HCT116 (cell line): ENCODE data around the gene ZNF177. TPM values are rescaled to one million over a fixed set of nuclear protein-coding genes. Genes with fewer than 3 reads are reported as not detected.
A peak's percentile ranks its signal among the peaks of the same experiment; 100 is the strongest.

Experiments
- ATAC-seq: fragments of 200-7000 bp; cut with Tn5 transposase; 2 replicates; pipeline ENCODE4 v1.9.1; 2020; ENCODE audit warnings: mild to moderate bottlenecking, moderate library complexity
- BruUV-seq: library from RNA; stranded (reverse); fragments of 400-500 nt; replicated peaks from 2 replicates; lab custom pipeline; 2021; lab: Mats Ljungman, UMichigan
- CTCF ChIA-PET: fragments of 300-600 bp; sonication (Branson Sonifier 250); formaldehyde crosslinking; loops from one replicate; lab custom pipeline; 2021; ENCODE audit warnings: antibody characterized with exemption; lab: Charles Lee
- POLR2A ChIA-PET: fragments of 300-600, 350-600 bp; sonication (Branson Sonifier 250); formaldehyde crosslinking; loops from one replicate; lab custom pipeline; 2021; ENCODE audit warnings: antibody characterized with exemption; lab: Charles Lee
- RAD21 ChIA-PET, 2 experiments: fragments of 300-600 bp; sonication (Branson Sonifier 250); formaldehyde crosslinking; loops; one replicate each; lab custom pipeline; 2023; ENCODE audit warnings: low total read pairs in 2 of 2; ENCODE audit not compliant: uncharacterized antibody in 2 of 2, unreplicated experiment in 2 of 2, low non-redundant PET in 1 of 2; lab: Charles Lee
- DNase-seq: peaks from one replicate; pipeline ENCODE4 v3.0.0-alpha.2; 2010; ENCODE audit warnings: low read depth, low spot score
- H2AFZ ChIP-seq: fragments of 200-600 bp; shearing (Covaris generic), sonication (generic); 2 replicates; pipeline ENCODE4 v1.6.1; 2017; ENCODE audit warnings: low read depth, mixed run types, mixed read lengths, antibody characterized with exemption, low read length; ENCODE audit not compliant: poor library complexity, severe bottlenecking
- H3K27ac ChIP-seq: 2 replicates; pipeline ENCODE4 v1.5.1; 2012; ENCODE audit warnings: low read depth, low read length
- H3K27me3 ChIP-seq: fragments of 200-600 bp; sonication (generic); 2 replicates; pipeline ENCODE4 v1.6.1; 2016; ENCODE audit warnings: mixed run types, low read length, mixed read lengths; ENCODE audit not compliant: insufficient read depth
- H3K36me3 ChIP-seq, 2 experiments: fragments of 200-500 bp in 1 of 2; fragments of 200-600 bp in 1 of 2; sonication (Bioruptor generic) in 1 of 2; sonication (generic) in 1 of 2; 2 replicates each; pipeline versions ENCODE4 v1.5.1 to v1.6.1; 2014 to 2016; ENCODE audit warnings: low read length in 2 of 2, inconsistent platforms in 1 of 2, mixed read lengths in 1 of 2, mixed run types in 1 of 2; ENCODE audit not compliant: insufficient read depth in 2 of 2, control insufficient read depth in 1 of 2
- H3K4me1 ChIP-seq, 2 experiments: fragments of 200-600 bp in 1 of 2; sonication (generic) in 1 of 2; 2 replicates each; pipeline versions ENCODE4 v1.5.1 to v1.6.1; 2012 to 2017; ENCODE audit warnings: low read length in 2 of 2, inconsistent platforms in 1 of 2, mild to moderate bottlenecking in 1 of 2, mixed read lengths in 1 of 2, mixed run types in 1 of 2, moderate library complexity in 1 of 2; ENCODE audit not compliant: insufficient read depth in 2 of 2, control insufficient read depth in 1 of 2
- H3K4me2 ChIP-seq: fragments of 200-600 bp; sonication (generic); 2 replicates; pipeline ENCODE4 v1.6.1; 2017; ENCODE audit warnings: mixed run types, low read length, mixed read lengths
- H3K4me3 ChIP-seq, 2 experiments: fragments of 200-600 bp in 1 of 2; sonication (generic) in 1 of 2; replicated peaks in 1 of 2; 2 replicates each; pipeline ENCODE4 v1.5.1; 2011 to 2016; ENCODE audit warnings: low read length in 2 of 2, control low read depth in 1 of 2, low read depth in 1 of 2, mild to moderate bottlenecking in 1 of 2, mixed read lengths in 1 of 2, mixed run types in 1 of 2
- H3K79me2 ChIP-seq: fragments of 200-600 bp; sonication (generic); 2 replicates; pipeline ENCODE4 v1.6.1; 2017; ENCODE audit warnings: mild to moderate bottlenecking, mixed run types, low read length, moderate library complexity, mixed read lengths; ENCODE audit not compliant: insufficient read depth
- H3K9ac ChIP-seq: fragments of 200-600 bp; sonication (generic); 2 replicates; pipeline ENCODE4 v1.6.1; 2016; ENCODE audit warnings: low read length, mixed read lengths
- H3K9me2 ChIP-seq: fragments of 200-600 bp; sonication (generic), shearing (Covaris generic); 2 replicates; pipeline ENCODE4 v1.6.1; 2017; ENCODE audit warnings: mixed run types, mild to moderate bottlenecking, moderate library complexity; ENCODE audit not compliant: insufficient read depth
- H3K9me3 ChIP-seq, 2 experiments: fragments of 200-500 bp in 1 of 2; fragments of 200-600 bp in 1 of 2; sonication (Bioruptor generic) in 1 of 2; sonication (generic) in 1 of 2; 2 replicates each; pipeline ENCODE4 v1.6.1; 2014 to 2017; ENCODE audit warnings: low read length in 2 of 2, mixed read lengths in 2 of 2, inconsistent platforms in 1 of 2, low read depth in 1 of 2, mild to moderate bottlenecking in 1 of 2, mixed run types in 1 of 2, moderate library complexity in 1 of 2; ENCODE audit not compliant: control insufficient read depth in 1 of 2, insufficient read depth in 1 of 2
- H4K20me1 ChIP-seq: fragments of 200-600 bp; sonication (generic), shearing (Covaris generic); 2 replicates; pipeline ENCODE4 v1.6.1; 2017; ENCODE audit warnings: mixed run types, mild to moderate bottlenecking, moderate library complexity; ENCODE audit not compliant: insufficient read depth
- ATF3 ChIP-seq: IDR thresholded peaks from 2 replicates; pipeline ENCODE4 v1.6.1; 2012
- CEBPB ChIP-seq: IDR thresholded peaks from 2 replicates; pipeline ENCODE4 v1.6.1; 2012; ENCODE audit warnings: low read depth
- CTCF ChIP-seq, 3 experiments: fragments of 200-600 bp in 1 of 3; sonication (generic) in 1 of 3; IDR thresholded peaks in 2 of 3; conservative IDR thresholded peaks in 1 of 3; 2 replicates each; pipeline ENCODE4 v1.5.1; 2012 to 2017; ENCODE audit warnings: low read depth in 2 of 3, low read length in 2 of 3, antibody characterized with exemption in 1 of 3, borderline replicate concordance in 1 of 3, control low read depth in 1 of 3, mild to moderate bottlenecking in 1 of 3, mixed read lengths in 1 of 3, mixed run types in 1 of 3, moderate library complexity in 1 of 3; ENCODE audit not compliant: insufficient read depth in 1 of 3
- EGR1 ChIP-seq: IDR thresholded peaks from 2 replicates; pipeline ENCODE4 v1.6.1; 2012; ENCODE audit warnings: low read depth
- ELF1 ChIP-seq: IDR thresholded peaks from 2 replicates; pipeline ENCODE4 v1.6.1; 2012; ENCODE audit warnings: low read depth, borderline replicate concordance
- FOSL1 ChIP-seq: IDR thresholded peaks from 2 replicates; pipeline ENCODE4 v1.6.1; 2012; ENCODE audit warnings: low read depth
- POLR2AphosphoS5 ChIP-seq: IDR thresholded peaks from 2 replicates; pipeline ENCODE4 v1.6.1; 2011; ENCODE audit warnings: mild to moderate bottlenecking, low read depth, low read length, moderate library complexity
- RAD21 ChIP-seq: IDR thresholded peaks from 2 replicates; pipeline ENCODE4 v1.6.1; 2012; ENCODE audit warnings: low read depth, mild to moderate bottlenecking
- REST ChIP-seq: IDR thresholded peaks from 2 replicates; pipeline ENCODE4 v1.6.1; 2012; ENCODE audit warnings: low read depth
- SIN3A ChIP-seq: IDR thresholded peaks from 2 replicates; pipeline ENCODE4 v1.6.1; 2012; ENCODE audit warnings: low read depth
- SP1 ChIP-seq: IDR thresholded peaks from 2 replicates; pipeline ENCODE4 v1.6.1; 2012; ENCODE audit warnings: low read depth
- SRF ChIP-seq: IDR thresholded peaks from 2 replicates; pipeline ENCODE4 v1.6.1; 2012; ENCODE audit warnings: low read depth
- YY1 ChIP-seq: IDR thresholded peaks from 2 replicates; pipeline ENCODE4 v1.6.1; 2011; ENCODE audit warnings: low read length, low read depth, moderate library complexity, mild to moderate bottlenecking; ENCODE audit not compliant: insufficient replicate concordance; ENCODE audit errors: extremely low read depth
- intact Hi-C: fragments of 100-400 bp; cut with micrococcal nuclease; formaldehyde crosslinking; loops from 2 replicates; pipeline ENCODE4 v1.10.0; 2022
- total RNA-seq: library from RNA; stranded (reverse); gene quantifications from one replicate; pipeline ENCODE4 v1.2.1, GENCODE V29; 2021; ENCODE audit not compliant: unreplicated experiment

The ZNF177 gene
- total RNA-seq, 1 experiment from 2014 or later = 1.2 TPM

- ATAC-seq = peak; percentile 29; the same call in 1 of the 2 replicates
- intact Hi-C loops = loop anchor here (10.0 kb wide), 3 partner anchors 227 to 363 kb away; partner anchors contain the start of gene ZNF317
- RAD21 ChIA-PET = interaction anchor here in 1 of 2 experiments (0.6 kb wide), 1 partner anchor 119 kb away, joined by 8 read pairs; no protein-coding TSS in a partner anchor
- Histone ChIP-seq H3K27ac (no peak overlapping the region), H3K4me1 (peaks cover 0 to 7% of the 10 kb centered on the region in 2 experiments; a peak in 2 of 4 replicates), H3K9me2 (no peaks in the 10 kb centered on the region), H4K20me1 (no peaks in the 10 kb centered on the region), H3K79me2 (no peaks in the 10 kb centered on the region), H3K9me3 (no peaks in the 10 kb centered on the region; a peak in 1 of 4 replicates), H3K4me3 (no peak overlapping the region), H3K9ac (no peak overlapping the region), H3K36me3 (peaks cover 0 to 11% of the 10 kb centered on the region in 2 experiments; a peak in 2 of 4 replicates), H3K4me2 (no peak overlapping the region), H2AFZ (no peak overlapping the region), H3K27me3 (no peaks in the 10 kb centered on the region)
- POLR2A ChIA-PET = no interaction called here
- BruUV-seq = no TSS peak
- TF ChIP-seq ATF3 = no peak
- no peak for TF ChIP-seq FOSL1
- TF ChIP-seq EGR1 = no peak
- no peak for TF ChIP-seq POLR2AphosphoS5
- no peak for TF ChIP-seq REST
- no peak for TF ChIP-seq SP1
- TF ChIP-seq YY1 = no peak
- no peak for TF ChIP-seq SIN3A
- TF ChIP-seq ELF1 = no peak
- TF ChIP-seq RAD21 = peak; percentile 44
- TF ChIP-seq SRF = no peak
- TF ChIP-seq CTCF (IDR thresholded peaks at IDR 0.05 in 2 of 3, conservative IDR thresholded peaks at IDR 0.05 in 1 of 3; ENCODE audit: borderline replicate concordance in 1 of 3, insufficient read depth in 1 of 3, low read depth in 2 of 3, low read length in 2 of 3) = peak; percentile 3 to 64 (median 42); a peak in 4 of 6 replicates
- TF ChIP-seq CEBPB = no peak
- CTCF ChIA-PET = no interaction called here
- DNase-seq = no peak
Measured at GRCh38 chr19:9431475-9431874, 68.7 kb downstream of the ZNF177 start.

Other genes with a start within 250 kb of the ZNF177 start
- gene OR7G1, start 247.2 kb upstream of the ZNF177 start, total RNA-seq = not detected
- gene OR7G3, start 236.1 kb upstream of the ZNF177 start, total RNA-seq = not detected
- gene ZNF317, start 222.6 kb upstream of the ZNF177 start, total RNA-seq = 39.8 TPM
- 0.07 TPM for gene OR7D2, start 184.0 kb upstream of the ZNF177 start, total RNA-seq
- gene OR7D4, start 143.4 kb upstream of the ZNF177 start, total RNA-seq = not detected
- gene OR7E24, start 112.1 kb upstream of the ZNF177 start, total RNA-seq = not detected
- 7.8 TPM for gene ZNF699, start 53.2 kb upstream of the ZNF177 start, total RNA-seq
- 10.9 TPM for gene ZNF559, start 38.8 kb upstream of the ZNF177 start, total RNA-seq
- gene ZNF266, start 72.6 kb downstream of the ZNF177 start, total RNA-seq = 9.4 TPM
- not detected for gene ZNF560, start 135.6 kb downstream of the ZNF177 start, total RNA-seq
- gene ZNF426, start 175.6 kb downstream of the ZNF177 start, total RNA-seq = 1.7 TPM
- gene ZNF121, start 221.5 kb downstream of the ZNF177 start, total RNA-seq = 80.9 TPM